ENCODE results near the gene FRMD5. TPM values are rescaled to one million over a fixed set of nuclear protein-coding genes. Genes with fewer than 3 reads are reported as not detected.

The FRMD5 gene
- total RNA-seq, 1 donor from 2014 or later, result 9.9 TPM

DNA sequence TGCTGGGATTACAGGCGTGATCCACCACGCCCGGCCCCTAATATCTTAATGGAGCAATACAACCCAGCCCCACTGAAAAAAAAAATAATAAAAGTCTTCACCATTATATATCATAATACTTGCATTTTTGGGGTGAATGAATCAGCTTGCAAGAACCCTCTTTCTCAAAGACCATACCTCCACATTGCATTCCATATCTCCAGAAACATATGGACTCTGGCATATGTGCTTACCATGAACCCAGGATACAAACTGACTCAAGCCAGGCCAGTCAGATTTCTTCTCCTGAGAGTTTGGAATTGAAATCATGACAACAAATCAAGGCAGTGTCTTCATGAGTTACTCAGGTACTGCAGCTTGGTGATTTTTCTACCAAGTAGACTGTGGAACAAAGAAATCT is 101.2 kb downstream of the FRMD5 start:
- no peak for DNase-seq (ENCODE audit: low read depth)
- Histone ChIP-seq H3K27me3 (ENCODE audit: control insufficient read depth, insufficient read depth, low read length) (no peaks in the 10 kb centered on the region), H3K36me3 (ENCODE audit: control insufficient read depth, insufficient read depth, low read length) (no peaks in the 10 kb centered on the region), H3K4me3 (ENCODE audit: low read depth, low read length) (no peak overlapping the region)
- TF ChIP-seq, protein P1, sequence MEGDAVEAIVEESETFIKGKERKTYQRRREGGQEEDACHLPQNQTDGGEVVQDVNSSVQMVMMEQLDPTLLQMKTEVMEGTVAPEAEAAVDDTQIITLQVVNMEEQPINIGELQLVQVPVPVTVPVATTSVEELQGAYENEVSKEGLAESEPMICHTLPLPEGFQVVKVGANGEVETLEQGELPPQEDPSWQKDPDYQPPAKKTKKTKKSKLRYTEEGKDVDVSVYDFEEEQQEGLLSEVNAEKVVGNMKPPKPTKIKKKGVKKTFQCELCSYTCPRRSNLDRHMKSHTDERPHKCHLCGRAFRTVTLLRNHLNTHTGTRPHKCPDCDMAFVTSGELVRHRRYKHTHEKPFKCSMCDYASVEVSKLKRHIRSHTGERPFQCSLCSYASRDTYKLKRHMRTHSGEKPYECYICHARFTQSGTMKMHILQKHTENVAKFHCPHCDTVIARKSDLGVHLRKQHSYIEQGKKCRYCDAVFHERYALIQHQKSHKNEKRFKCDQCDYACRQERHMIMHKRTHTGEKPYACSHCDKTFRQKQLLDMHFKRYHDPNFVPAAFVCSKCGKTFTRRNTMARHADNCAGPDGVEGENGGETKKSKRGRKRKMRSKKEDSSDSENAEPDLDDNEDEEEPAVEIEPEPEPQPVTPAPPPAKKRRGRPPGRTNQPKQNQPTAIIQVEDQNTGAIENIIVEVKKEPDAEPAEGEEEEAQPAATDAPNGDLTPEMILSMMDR (IDR thresholded peaks at IDR 0.05; ENCODE audit: insufficient read depth, low read length, poor library complexity, severe bottlenecking), result no peak

DNA sequence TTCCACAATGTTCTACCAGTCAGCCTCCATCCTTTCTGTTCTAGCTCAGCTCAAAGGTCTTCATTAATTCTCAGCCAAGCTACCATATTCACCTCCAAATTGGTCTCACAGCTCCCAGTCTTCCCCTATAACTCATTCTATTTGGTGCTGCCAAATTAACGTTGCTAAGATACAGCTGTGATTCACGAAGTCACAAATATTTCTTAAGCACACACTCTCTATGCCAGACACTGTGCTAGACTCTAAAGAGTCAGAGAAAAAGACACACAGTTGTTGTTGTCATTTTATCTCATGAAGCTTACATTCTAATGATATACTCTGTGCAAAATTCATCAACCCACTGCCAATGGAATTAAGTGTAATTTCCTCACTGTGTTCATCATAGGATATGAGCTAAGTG is 102.8 kb downstream of the FRMD5 start:
- TF ChIP-seq, protein P1 (IDR thresholded peaks at IDR 0.05; ENCODE audit: insufficient read depth, low read length, poor library complexity, severe bottlenecking), result no peak
- Histone ChIP-seq H3K4me3 (ENCODE audit: low read depth, low read length) (no peak overlapping the region), H3K27me3 (ENCODE audit: control insufficient read depth, insufficient read depth, low read length) (no peaks in the 10 kb centered on the region), H3K36me3 (ENCODE audit: control insufficient read depth, insufficient read depth, low read length) (no peaks in the 10 kb centered on the region)
- DNase-seq (ENCODE audit: low read depth), result peak; percentile 10

DNA sequence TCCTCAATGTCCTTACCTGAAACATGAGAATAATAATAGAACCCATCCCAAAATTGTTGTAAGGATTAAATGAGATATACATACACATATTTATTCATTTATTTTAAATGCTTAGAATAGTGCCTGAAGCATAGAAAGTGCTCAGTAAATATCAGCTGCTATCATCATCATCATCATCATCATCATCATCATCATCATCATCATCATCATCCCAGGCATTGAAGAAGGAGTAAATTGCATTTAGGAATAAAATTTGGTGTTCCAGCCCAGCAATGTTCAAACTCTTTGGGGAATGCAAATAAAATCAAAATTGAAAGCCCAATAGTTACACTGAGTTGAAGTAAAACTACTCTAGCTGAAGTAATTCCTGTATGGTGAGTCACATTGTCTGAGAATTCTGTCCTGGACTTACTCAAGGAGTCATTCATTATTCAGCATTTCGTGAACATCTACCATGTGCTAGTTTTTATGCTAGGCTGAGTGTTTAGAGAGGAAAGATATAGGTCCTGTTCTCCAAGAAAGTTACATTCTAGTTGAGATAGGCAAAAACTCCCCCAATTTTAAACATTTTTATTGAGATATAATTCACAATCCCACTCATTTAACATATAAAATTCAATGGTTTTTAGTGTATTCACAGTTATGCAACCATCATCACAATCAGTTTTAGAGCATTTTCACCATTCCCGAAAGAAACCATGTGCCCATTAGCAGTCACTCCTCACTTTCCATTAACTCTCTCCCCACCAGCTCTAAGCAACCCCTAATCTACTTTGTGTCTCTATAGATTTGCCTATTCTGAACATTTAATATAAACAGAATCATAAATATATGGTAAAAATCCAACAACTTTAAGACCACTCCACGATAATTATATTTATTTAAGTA is 107.2 kb downstream of the FRMD5 start:
- Histone ChIP-seq H3K27me3 (ENCODE audit: control insufficient read depth, insufficient read depth, low read length) (no peaks in the 10 kb centered on the region), H3K36me3 (ENCODE audit: control insufficient read depth, insufficient read depth, low read length) (no peaks in the 10 kb centered on the region), H3K4me3 (ENCODE audit: low read depth, low read length) (no peak overlapping the region)
- DNase-seq (ENCODE audit: low read depth), result peak; percentile 71
- TF ChIP-seq, protein P1 (IDR thresholded peaks at IDR 0.05; ENCODE audit: insufficient read depth, low read length, poor library complexity, severe bottlenecking), result no peak

DNA sequence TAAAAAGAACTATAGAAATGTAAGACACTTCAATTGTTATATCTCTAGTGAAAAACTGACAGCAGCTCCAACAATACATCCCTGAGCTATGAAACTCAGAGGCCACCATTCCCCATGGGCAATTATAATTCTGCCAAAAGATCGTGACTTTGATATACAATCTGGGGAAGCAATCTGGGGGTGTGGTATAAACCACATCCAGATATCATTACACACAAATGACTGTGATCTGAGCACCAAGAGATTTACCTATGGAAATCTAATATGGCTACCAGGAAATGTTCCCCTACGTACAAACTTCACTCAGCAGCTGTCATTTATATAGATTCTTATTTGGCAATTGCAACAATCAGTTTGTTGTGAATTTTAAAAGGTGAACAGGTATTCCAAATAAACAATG is 110.3 kb downstream of the FRMD5 start:
- TF ChIP-seq, protein P1 (IDR thresholded peaks at IDR 0.05; ENCODE audit: insufficient read depth, low read length, poor library complexity, severe bottlenecking), result no peak
- Histone ChIP-seq H3K36me3 (ENCODE audit: control insufficient read depth, insufficient read depth, low read length) (no peaks in the 10 kb centered on the region), H3K4me3 (ENCODE audit: low read depth, low read length) (no peak overlapping the region), H3K27me3 (ENCODE audit: control insufficient read depth, insufficient read depth, low read length) (no peaks in the 10 kb centered on the region)
- DNase-seq (ENCODE audit: low read depth), result no peak

DNA sequence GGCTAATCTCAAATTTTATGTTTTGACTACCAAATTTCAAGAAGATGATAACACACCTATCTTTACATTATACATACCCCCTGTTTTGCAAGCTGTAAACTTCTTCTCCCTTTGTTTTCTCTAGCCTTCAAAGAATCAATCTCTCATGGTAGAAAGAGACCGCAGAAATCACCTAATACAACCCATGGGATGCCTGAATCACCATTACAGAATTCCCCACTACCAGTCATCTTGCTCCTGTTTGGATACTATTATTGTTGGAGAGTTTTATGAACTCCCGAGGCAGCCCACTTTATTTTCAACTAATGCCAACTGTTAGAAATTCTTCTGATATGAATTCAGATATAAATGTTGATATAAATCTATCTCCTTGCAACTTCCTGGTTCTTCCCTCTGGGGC is 110.9 kb downstream of the FRMD5 start:
- DNase-seq (ENCODE audit: low read depth), result no peak
- Histone ChIP-seq H3K4me3 (ENCODE audit: low read depth, low read length) (no peak overlapping the region), H3K36me3 (ENCODE audit: control insufficient read depth, insufficient read depth, low read length) (no peaks in the 10 kb centered on the region), H3K27me3 (ENCODE audit: control insufficient read depth, insufficient read depth, low read length) (no peaks in the 10 kb centered on the region)
- TF ChIP-seq, protein P1 (IDR thresholded peaks at IDR 0.05; ENCODE audit: insufficient read depth, low read length, poor library complexity, severe bottlenecking), result no peak
